NOMO-1 treated with DMSO at 0.1 percent for 48 hours (cell line): ENCODE data around the gene TNS1.
A peak's percentile ranks its signal among the peaks of the same experiment; 100 is the strongest.
"Not testable (repeated sequence)": the region's sequence is repeated elsewhere in the genome, so short reads cannot be mapped to it uniquely, and the experiment has no call there.

ENCODE experiments used
- DNase-seq: peaks from one replicate; lab custom pipeline; 2025; ENCODE audit not compliant: unreplicated experiment; lab: John Stamatoyannopoulos, UW

The TNS1 gene

GRCh38 chr2:217789003-217789735 lies 213.6 kb downstream of the TNS1 start:
- peak; percentile 71 for DNase-seq

- DNase-seq = no peak
Observed at GRCh38 chr2:217788669-217789002, 214.2 kb downstream of the TNS1 start.

- no peak for DNase-seq
Observed at GRCh38 chr2:217787160-217787877, 215.5 kb downstream of the TNS1 start.

GRCh38 chr2:217786560-217786959 lies 216.2 kb downstream of the TNS1 start:
- DNase-seq = not testable (repeated sequence)

- peak; percentile 55 for DNase-seq
Observed at GRCh38 chr2:217785544-217786045, 217.2 kb downstream of the TNS1 start.

- DNase-seq = no peak
Observed at GRCh38 chr2:217784996-217785543, 217.7 kb downstream of the TNS1 start.

- no peak for DNase-seq
Observed at GRCh38 chr2:217783243-217783642, 219.6 kb downstream of the TNS1 start.

GRCh38 chr2:217777906-217778305 lies 224.9 kb downstream of the TNS1 start:
- DNase-seq = no peak

- DNase-seq = no peak
Observed at GRCh38 chr2:217776631-217777030, 226.2 kb downstream of the TNS1 start.

- no peak for DNase-seq
Observed at GRCh38 chr2:217775920-217776503, 226.8 kb downstream of the TNS1 start.

GRCh38 chr2:217774232-217774631 lies 228.6 kb downstream of the TNS1 start:
- no peak for DNase-seq

GRCh38 chr2:217773539-217773938 lies 229.3 kb downstream of the TNS1 start:
- no peak for DNase-seq

GRCh38 chr2:217766356-217766755 lies 236.4 kb downstream of the TNS1 start:
- DNase-seq = no peak

- no peak for DNase-seq
Observed at GRCh38 chr2:217761645-217762277, 241.0 kb downstream of the TNS1 start.

GRCh38 chr2:217759991-217760390 lies 242.8 kb downstream of the TNS1 start:
- DNase-seq = no peak

GRCh38 chr2:217757108-217757463 lies 245.7 kb downstream of the TNS1 start:
- DNase-seq = no peak

- peak; percentile 22 for DNase-seq
Observed at GRCh38 chr2:217756375-217757107, 246.3 kb downstream of the TNS1 start.

- no peak for DNase-seq
Observed at GRCh38 chr2:217755027-217755745, 247.6 kb downstream of the TNS1 start.

- DNase-seq = no peak
Observed at GRCh38 chr2:217753460-217754200, 249.2 kb downstream of the TNS1 start.
